ENCODE data around the gene SLC30A9. TPM values are rescaled to one million over a fixed set of nuclear protein-coding genes. Genes with fewer than 3 reads are reported as not detected.

SLC30A9 gene
- total RNA-seq = 10 to 100 TPM; 43.5 to 60.8 TPM

DNA sequence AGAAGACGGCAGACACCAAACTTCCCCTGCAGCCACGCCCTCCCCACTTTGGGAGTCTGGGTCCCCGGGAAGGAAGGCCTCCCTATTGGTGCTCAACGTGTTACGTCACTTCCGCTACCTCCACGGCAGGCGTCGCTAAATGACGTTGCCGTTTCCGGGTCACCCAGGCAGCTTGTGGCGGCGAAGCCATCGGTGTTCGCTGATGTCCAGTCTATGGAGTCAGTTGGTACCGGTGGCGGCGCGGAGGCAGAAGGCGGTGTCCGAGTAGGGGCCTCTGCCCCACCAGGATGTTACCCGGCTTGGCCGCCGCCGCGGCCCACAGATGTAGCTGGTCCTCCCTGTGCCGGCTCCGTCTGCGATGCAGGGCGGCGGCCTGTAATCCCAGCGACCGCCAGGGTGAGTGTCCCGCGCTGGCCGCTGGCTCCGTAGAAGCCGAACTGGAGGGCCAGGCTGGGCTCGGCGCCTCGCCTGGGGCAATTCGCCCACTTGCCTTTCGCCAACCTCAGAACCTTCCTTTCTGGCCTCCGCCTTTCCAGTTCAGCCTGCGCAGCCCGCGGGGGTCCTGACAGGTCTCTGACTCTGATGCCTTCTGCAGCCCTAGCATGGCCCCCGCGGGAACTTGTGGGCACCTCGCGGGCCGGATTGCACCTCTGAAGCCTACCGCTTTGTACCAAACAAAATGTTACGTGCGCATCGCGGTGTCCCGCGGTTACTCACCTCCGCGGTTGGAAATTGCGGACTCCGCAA, at the start of gene SLC30A9:
SLC30A9 (plus strand) TSS at position 166 of the 747 bp plus-strand sequence; CDS start at position 288, 122 bp downstream.
- DNase-seq (ENCODE audit: low spot score) = peak; percentile 97
- peak within 1 kb of the TSS; percentile 85 to 93 for H3K27ac ChIP-seq
- peak within 1 kb of the TSS; percentile 80 to 97 for H3K4me3 ChIP-seq
- no peaks in the 10 kb centered on the region for H3K9me3 ChIP-seq
- H3K4me1 ChIP-seq = peaks cover 0 to 33% of the 10 kb centered on the region in 2 donors
- no peaks in the 10 kb centered on the region for H3K36me3 ChIP-seq
- TF ChIP-seq, protein P1, sequence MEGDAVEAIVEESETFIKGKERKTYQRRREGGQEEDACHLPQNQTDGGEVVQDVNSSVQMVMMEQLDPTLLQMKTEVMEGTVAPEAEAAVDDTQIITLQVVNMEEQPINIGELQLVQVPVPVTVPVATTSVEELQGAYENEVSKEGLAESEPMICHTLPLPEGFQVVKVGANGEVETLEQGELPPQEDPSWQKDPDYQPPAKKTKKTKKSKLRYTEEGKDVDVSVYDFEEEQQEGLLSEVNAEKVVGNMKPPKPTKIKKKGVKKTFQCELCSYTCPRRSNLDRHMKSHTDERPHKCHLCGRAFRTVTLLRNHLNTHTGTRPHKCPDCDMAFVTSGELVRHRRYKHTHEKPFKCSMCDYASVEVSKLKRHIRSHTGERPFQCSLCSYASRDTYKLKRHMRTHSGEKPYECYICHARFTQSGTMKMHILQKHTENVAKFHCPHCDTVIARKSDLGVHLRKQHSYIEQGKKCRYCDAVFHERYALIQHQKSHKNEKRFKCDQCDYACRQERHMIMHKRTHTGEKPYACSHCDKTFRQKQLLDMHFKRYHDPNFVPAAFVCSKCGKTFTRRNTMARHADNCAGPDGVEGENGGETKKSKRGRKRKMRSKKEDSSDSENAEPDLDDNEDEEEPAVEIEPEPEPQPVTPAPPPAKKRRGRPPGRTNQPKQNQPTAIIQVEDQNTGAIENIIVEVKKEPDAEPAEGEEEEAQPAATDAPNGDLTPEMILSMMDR (IDR thresholded peaks at IDR 0.05) = peak in 1 of 2 donors; percentile 52
- H3K27me3 ChIP-seq = no peaks in the 10 kb centered on the region

DNA sequence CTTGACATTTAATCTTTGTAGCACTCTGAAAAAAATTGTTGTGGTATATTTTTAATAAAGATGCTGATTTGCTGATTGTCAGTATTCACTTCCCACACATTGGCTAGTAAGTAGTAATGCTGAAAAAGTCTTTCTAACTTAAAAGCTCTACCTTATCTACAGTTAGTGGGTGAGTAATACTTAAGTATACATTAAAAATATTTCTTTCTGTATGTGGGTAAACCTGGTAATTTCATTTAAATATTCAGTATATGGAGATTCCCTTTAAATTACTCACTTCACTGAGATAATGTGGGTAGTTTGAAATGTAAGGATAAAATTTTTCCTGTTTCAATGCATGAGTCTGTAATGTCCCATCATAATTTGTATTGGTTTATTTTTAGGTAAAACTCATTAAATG, 49.5 kb upstream of the SLC30A9 start:
- no peak for DNase-seq (ENCODE audit: low spot score)
- TF ChIP-seq, protein P1 (IDR thresholded peaks at IDR 0.05) = no peak
- Histone ChIP-seq H3K27me3 (no peaks in the 10 kb centered on the region), H3K9me3 (no peaks in the 10 kb centered on the region), H3K4me1 (peaks cover 0 to 9% of the 10 kb centered on the region in 2 donors), H3K27ac (no peak overlapping the region), H3K36me3 (peaks cover 31% of the 10 kb centered on the region), H3K4me3 (no peak overlapping the region)

DNA sequence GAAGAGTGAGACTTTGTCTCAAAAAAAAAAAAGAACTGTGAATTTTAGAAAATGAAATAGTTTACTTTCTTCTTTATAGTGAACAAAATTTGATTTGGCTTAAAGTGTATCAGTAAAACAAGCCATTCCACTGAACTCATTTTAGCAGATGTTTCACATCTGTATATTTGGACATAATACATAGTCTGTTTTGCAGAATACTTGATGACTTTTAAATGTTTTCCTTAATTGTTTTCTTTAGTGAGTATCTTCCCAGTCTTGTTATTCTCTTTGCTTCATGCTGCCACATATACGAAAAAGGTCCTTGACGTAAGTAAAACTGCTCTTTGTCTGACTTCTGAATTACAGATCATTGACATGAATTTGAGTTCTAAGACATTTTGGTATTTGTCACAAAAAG, 46.8 kb upstream of the SLC30A9 start:
- peaks cover 31% of the 10 kb centered on the region for H3K36me3 ChIP-seq
- DNase-seq (ENCODE audit: low spot score) = no peak

DNA sequence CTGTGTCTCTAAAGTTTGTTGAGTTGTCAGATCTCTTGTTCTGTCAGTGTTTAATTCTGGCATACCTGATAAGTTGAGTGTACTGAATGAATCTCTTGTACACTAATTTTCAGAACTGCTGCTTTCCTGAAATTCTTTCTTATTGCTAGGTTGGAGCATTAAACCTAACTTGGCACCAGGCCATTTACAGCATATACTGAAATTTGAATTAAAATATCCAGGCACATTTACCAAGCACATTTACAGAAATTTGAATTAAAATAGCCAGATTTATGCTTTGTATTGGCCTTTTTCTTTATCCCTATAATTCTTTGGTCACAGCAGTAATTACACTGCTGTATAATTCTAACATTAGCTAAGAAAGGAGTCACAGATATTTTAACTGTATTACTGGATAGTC, 46.2 kb upstream of the SLC30A9 start:
- Histone ChIP-seq H3K27ac (no peak overlapping the region), H3K36me3 (peaks cover 32% of the 10 kb centered on the region), H3K4me1 (no peaks in the 10 kb centered on the region), H3K9me3 (no peaks in the 10 kb centered on the region), H3K4me3 (no peak overlapping the region), H3K27me3 (no peaks in the 10 kb centered on the region)
- TF ChIP-seq, protein P1 (IDR thresholded peaks at IDR 0.05) = no peak
- DNase-seq (ENCODE audit: low spot score) = no peak

More for the DNA sequence above, 46.8 kb upstream of the SLC30A9 start:
- H3K27ac ChIP-seq = no peak overlapping the region
- TF ChIP-seq, protein P1 (IDR thresholded peaks at IDR 0.05) = no peak
- H3K27me3 ChIP-seq = no peaks in the 10 kb centered on the region
- H3K4me1 ChIP-seq = no peaks in the 10 kb centered on the region
- H3K4me3 ChIP-seq = no peak overlapping the region
- no peaks in the 10 kb centered on the region for H3K9me3 ChIP-seq

DNA sequence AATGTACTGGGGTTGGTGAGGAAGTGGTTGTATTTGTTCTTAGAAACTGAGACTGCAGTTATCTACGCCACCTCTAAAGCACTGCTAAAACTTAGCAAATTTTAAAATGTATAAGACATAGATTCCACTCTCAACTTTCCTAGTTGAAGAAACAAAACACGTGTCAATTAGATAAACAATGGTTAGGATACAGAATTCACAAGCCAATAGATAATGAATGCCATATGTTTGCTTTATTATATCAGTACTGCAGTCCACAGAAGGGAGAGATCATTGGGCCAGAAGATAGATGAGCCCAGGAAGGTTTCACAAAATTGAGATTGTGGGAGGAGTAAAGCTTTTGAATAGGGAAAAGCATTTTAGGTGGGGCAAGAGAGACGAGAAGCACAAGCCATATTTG, 40.8 kb upstream of the SLC30A9 start:
- Histone ChIP-seq H3K9me3 (no peaks in the 10 kb centered on the region), H3K4me3 (no peak overlapping the region), H3K36me3 (peaks cover 57% of the 10 kb centered on the region), H3K27ac (no peak overlapping the region), H3K4me1 (no peaks in the 10 kb centered on the region), H3K27me3 (no peaks in the 10 kb centered on the region)
- TF ChIP-seq, protein P1 (IDR thresholded peaks at IDR 0.05) = no peak
- DNase-seq (ENCODE audit: low spot score) = no peak

Measured in right atrium auricular region (tissue), 2 donors.